ENCODE measurements around the gene AIFM3. TPM values are rescaled to one million over a fixed set of nuclear protein-coding genes. Genes with fewer than 3 reads are reported as not detected.
"Not testable (repeated sequence)": the region's sequence is repeated elsewhere in the genome, so short reads cannot be mapped to it uniquely, and the experiment has no call there.

The AIFM3 gene
- total RNA-seq, 1 donor: 5.2 TPM

- no peaks in the 10 kb centered on the region for H3K27me3 ChIP-seq (ENCODE audit: insufficient read depth, low read length)
- no peak overlapping the region for H3K4me3 ChIP-seq (ENCODE audit: low read length)
- H3K4me1 ChIP-seq (ENCODE audit: insufficient read depth, low read length): peaks cover 16% of the 10 kb centered on the region
Measured at GRCh38 chr22:20996031-20996410, 29.0 kb downstream of the AIFM3 start.

DNA sequence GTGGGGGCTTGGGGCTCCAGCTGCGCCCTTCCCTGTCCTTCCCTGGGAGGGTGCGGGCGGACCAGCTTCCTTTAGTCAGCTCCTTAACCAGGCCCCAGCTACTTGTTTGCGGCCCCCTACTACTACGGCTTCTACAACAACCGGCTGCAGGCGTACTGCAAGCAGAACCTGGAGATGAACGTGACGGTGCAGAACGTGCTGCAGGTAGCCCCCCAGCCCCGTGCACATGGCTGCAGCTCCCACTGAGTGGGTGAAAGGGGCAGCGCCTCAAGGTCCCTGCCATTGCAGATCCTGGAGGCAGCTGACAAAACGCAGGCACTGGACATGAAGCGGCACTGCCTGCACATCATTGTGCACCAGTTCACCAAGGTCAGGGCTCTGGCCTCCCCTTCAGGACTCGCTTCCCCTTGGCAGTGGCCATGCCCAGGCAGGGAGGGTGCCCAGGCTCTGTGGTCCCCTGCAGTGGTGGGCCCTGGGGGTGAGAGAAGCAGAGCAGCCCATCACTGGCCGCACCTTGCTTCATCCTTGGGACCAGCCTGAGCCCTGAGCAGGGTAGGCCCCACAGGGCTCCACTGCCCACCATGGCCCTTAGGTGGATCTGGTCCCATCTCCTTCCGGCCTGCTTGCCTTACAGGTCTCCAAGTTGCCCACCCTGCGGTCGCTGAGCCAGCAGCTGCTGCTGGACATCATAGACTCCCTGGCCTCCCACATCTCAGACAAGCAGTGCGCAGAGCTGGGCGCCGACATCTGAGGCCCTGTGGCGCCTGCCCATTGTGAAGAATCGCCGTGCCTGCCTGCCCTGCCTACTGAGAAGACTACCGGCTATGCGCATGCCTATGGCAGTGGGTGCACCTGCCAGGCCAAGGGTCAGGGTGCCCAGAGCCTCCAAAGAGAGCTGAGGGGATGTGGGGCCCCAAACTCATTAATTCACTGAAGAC is 29.8 kb downstream of the AIFM3 start:
- Histone ChIP-seq H3K27me3 (ENCODE audit: insufficient read depth, low read length) (no peaks in the 10 kb centered on the region), H3K9me3 (ENCODE audit: low read depth, low read length) (no peaks in the 10 kb centered on the region), H3K4me1 (ENCODE audit: insufficient read depth, low read length) (peaks cover 21% of the 10 kb centered on the region), H3K4me3 (ENCODE audit: low read length) (no peak overlapping the region)

More at GRCh38 chr22:20996031-20996410, 29.0 kb downstream of the AIFM3 start:
- no peaks in the 10 kb centered on the region for H3K9me3 ChIP-seq (ENCODE audit: low read depth, low read length)

DNA sequence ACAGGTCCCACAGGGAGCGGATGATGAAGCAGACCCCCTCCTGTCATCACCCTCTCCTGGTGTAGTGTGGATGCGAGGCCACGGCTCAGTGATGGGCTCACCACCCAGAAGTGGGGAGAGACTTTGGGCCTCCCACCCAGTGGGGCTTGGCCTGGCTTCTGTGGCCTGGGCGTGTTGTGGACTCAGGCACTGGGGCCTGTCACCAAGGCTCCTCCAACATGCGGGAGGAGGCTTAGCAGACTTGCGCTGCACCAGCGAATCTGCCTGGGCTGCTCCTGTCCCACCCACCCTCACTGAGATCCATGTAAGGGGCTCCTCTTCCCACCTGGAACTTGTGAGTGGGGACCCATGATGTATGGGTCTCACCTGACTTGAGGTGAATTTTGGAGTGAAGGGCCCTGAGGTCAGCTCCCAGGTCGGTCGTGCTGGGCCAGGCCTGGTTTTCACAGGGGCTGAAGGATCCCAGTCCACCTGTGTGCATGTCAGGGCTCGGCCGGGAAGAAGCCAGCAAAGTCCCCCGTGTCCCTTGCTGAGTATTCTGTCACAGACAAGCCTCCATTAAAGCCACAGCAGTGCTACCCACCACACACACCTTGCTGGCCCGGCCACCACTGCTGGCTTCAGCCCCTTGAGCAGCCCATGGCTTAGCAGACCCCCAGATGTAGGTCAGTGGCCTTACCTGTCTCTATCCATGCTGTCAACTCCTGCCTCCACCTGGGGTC is 30.6 kb downstream of the AIFM3 start:
- H3K4me1 ChIP-seq (ENCODE audit: insufficient read depth, low read length): peaks cover 27% of the 10 kb centered on the region
- H3K9me3 ChIP-seq (ENCODE audit: low read depth, low read length): no peaks in the 10 kb centered on the region
- no peaks in the 10 kb centered on the region for H3K27me3 ChIP-seq (ENCODE audit: insufficient read depth, low read length)
- no peak overlapping the region for H3K4me3 ChIP-seq (ENCODE audit: low read length)

GRCh38 chr22:20998411-20999336 is 31.6 kb downstream of the AIFM3 start:
- H3K9me3 ChIP-seq (ENCODE audit: low read depth, low read length): no peaks in the 10 kb centered on the region
- H3K4me3 ChIP-seq (ENCODE audit: low read length): no peak overlapping the region
- peaks cover 35% of the 10 kb centered on the region for H3K4me1 ChIP-seq (ENCODE audit: insufficient read depth, low read length)
- no peaks in the 10 kb centered on the region for H3K27me3 ChIP-seq (ENCODE audit: insufficient read depth, low read length)

GRCh38 chr22:20999350-21000206 is 32.5 kb downstream of the AIFM3 start:
- H3K4me1 ChIP-seq (ENCODE audit: insufficient read depth, low read length): peaks cover 38% of the 10 kb centered on the region
- H3K4me3 ChIP-seq (ENCODE audit: low read length): no peak overlapping the region
- H3K9me3 ChIP-seq (ENCODE audit: low read depth, low read length): no peaks in the 10 kb centered on the region
- H3K27me3 ChIP-seq (ENCODE audit: insufficient read depth, low read length): no peaks in the 10 kb centered on the region

DNA sequence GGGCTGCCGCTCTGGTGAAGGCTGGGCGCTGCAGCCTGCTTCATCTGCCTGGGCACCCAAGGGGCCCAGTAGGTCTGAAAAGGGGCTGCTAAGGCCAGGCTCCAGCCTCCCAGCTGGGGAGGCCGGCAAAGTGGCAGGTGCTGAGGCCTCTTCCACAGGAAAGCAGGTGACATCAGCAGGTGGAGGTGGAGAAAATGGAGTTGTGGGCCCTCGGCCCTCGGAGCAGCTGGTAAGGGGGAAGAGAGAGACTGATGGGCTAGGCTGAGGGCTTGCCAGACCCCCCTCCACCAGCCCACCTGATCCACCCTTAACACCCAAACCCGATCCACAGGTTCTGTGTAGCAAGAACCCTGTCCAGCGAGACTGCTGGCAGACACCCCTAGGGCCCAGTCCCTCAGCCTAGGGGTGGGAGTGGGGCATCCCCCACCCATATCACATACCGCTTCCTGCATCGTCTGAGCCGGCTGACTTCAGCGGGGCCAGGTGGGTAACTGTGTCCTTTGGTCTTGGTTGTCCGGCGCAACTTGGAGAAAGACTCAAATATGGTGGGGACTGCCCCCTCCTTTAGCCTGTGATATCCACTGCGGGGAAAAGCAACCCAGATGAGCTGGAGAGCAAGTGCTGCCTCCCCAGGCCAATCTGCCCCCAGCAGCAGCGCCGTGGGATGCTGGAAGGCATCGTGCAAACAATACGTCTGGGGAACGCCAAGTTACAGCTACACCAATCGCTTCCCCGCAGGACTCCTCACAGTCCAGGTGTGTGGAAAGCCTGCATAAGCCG is 33.3 kb downstream of the AIFM3 start:
- no peaks in the 10 kb centered on the region for H3K27me3 ChIP-seq (ENCODE audit: insufficient read depth, low read length)
- H3K4me1 ChIP-seq (ENCODE audit: insufficient read depth, low read length): peaks cover 38% of the 10 kb centered on the region
- H3K9me3 ChIP-seq (ENCODE audit: low read depth, low read length): no peaks in the 10 kb centered on the region
- peak overlapping the region; percentile 88 for H3K4me3 ChIP-seq (ENCODE audit: low read length)

GRCh38 chr22:21000987-21001600 is 34.0 kb downstream of the AIFM3 start:
- no peaks in the 10 kb centered on the region for H3K9me3 ChIP-seq (ENCODE audit: low read depth, low read length)
- peak overlapping the region; percentile 88 for H3K4me3 ChIP-seq (ENCODE audit: low read length)
- no peaks in the 10 kb centered on the region for H3K27me3 ChIP-seq (ENCODE audit: insufficient read depth, low read length)
- H3K4me1 ChIP-seq (ENCODE audit: insufficient read depth, low read length): peaks cover 38% of the 10 kb centered on the region

DNA sequence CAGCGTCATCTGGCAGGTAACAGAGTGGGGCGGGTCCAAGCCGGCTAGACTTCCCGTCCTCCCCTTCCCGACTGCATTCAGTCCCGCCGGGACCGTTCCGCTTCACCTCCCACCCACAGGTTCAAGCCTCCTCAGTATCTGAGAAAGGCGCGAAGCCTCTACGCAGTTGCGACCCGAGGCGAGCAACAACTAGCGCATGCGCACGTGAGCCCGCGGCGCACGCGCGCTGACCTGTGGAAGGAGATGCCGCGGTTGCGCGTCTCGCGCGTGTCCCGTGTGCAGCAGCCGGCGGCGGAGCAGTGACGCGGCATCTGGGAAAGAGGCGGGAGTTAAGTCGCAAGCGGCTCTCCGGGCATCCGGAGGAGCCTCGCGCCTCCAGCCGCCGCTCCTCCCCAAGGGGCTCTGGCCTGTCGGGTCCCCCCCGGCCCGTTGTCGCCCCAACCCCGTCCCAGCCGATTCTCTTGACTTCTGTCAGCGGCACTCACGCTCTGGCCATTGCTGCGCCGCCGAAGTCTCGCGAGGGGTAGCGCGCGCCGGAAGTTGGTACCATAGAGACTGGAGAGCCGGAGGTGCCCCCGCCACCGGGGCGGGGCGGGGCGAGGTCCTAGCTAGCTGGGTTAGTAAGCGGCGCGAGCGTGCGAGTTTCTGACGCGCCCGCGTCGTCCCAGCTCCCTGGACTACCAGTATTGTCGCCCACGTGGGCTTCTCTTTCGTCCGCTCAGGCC is 34.7 kb downstream of the AIFM3 start, which contains the start of gene THAP7:
Gene THAP7 (minus strand): TSS at position 518 of the 725 bp plus-strand sequence. CDS start 207 bp downstream, at position 311.
- H3K4me1 ChIP-seq (ENCODE audit: insufficient read depth, low read length): peaks cover 38% of the 10 kb centered on the region
- H3K9me3 ChIP-seq (ENCODE audit: low read depth, low read length): no peaks in the 10 kb centered on the region
- peak within 1 kb of the TSS; percentile 88 for H3K4me3 ChIP-seq (ENCODE audit: low read length)
- no peaks in the 10 kb centered on the region for H3K27me3 ChIP-seq (ENCODE audit: insufficient read depth, low read length)

- peaks cover 38% of the 10 kb centered on the region for H3K4me1 ChIP-seq (ENCODE audit: insufficient read depth, low read length)
- no peak overlapping the region for H3K4me3 ChIP-seq (ENCODE audit: low read length)
- no peaks in the 10 kb centered on the region for H3K9me3 ChIP-seq (ENCODE audit: low read depth, low read length)
- no peaks in the 10 kb centered on the region for H3K27me3 ChIP-seq (ENCODE audit: insufficient read depth, low read length)
Measured at GRCh38 chr22:21003782-21004181, 36.7 kb downstream of the AIFM3 start.

GRCh38 chr22:21009208-21009607 is 42.2 kb downstream of the AIFM3 start:
- not testable (repeated sequence) for H3K4me3 ChIP-seq (ENCODE audit: low read length); H3K9me3 ChIP-seq (ENCODE audit: low read depth, low read length); H3K4me1 ChIP-seq (ENCODE audit: insufficient read depth, low read length); H3K27me3 ChIP-seq (ENCODE audit: insufficient read depth, low read length)

GRCh38 chr22:21009638-21010425 is 42.8 kb downstream of the AIFM3 start:
- Histone ChIP-seq H3K9me3 (ENCODE audit: low read depth, low read length) (no peaks in the 10 kb centered on the region), H3K4me3 (ENCODE audit: low read length) (no peak overlapping the region), H3K27me3 (ENCODE audit: insufficient read depth, low read length) (no peaks in the 10 kb centered on the region), H3K4me1 (ENCODE audit: insufficient read depth, low read length) (peaks cover 13% of the 10 kb centered on the region)
